ENCODE results near the gene ANKRD53.
"Not testable (repeated sequence)": the region's sequence is repeated elsewhere in the genome, so short reads cannot be mapped to it uniquely, and the experiment has no call there.

Gene ANKRD53

DNA sequence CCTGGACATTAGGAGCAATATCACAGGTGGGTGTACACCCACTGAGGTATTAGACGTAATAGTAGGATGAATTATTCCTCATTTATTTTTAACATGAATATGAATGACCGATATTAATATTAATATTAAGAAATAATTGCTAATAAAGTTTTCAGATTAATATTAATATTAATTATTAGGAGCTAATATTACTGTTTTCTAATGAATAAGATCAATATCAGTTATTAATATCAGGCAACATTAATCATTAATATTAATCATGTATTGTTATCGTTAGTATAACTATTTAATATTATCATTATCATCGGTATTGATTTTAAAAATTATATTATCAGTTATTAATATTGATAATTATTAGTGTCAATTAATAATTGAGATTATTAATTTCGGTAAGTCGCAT, 41.6 kb downstream of the ANKRD53 start:
- not testable (repeated sequence) for DNase-seq

DNA sequence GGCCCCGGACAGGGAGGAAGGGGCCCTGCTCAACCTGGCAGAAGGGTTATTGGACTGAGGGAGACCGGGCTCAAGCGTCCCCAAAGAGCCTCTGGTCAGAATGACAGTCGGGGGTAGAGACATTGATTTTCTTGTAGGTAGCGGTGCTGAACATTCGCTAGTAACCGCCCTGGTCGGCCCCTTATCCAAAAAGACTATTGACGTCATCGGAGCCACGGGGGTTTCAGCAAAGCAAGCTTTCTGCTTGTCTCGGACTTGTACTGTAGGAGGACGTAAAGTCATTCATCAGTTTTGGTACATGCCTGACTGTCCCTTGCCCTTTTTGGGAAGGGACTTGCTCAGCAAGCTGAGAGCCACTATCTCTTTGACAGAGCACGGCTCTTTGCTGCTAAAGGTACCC, 43.0 kb downstream of the ANKRD53 start:
- DNase-seq = not testable (repeated sequence)

DNA sequence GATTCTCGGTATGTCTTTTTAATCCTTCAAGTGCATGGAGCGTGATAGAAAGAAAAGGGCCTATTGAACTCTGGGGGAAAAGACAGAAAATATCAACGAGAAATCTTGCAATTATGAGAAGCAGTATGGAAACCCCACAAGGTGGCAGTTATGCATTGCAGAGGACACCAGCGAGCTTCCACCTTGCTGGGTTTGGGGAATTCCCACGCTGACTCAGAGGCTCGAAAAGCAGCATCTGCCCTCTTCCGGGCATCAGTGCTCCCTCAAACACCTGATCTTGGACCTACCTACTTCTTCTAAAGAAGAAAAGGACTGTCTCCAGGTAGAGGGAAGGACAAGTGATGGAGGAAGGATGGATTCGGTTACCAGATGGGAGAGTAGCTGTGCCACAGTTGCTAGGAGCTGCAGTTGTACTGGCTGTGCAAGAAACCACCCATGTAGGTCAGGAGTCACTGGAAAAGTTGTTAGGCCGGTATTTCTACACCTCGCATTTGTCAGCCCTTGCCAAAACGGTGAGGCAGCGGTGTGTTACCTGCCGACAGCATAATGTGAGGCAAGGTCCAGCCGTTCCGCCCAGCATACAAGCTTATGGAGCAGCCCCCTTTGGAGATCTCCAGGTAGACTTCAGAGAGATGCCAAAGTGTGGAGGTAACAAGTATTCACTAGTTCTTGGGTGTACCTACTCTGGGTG, 45.3 kb downstream of the ANKRD53 start:
- DNase-seq = not testable (repeated sequence)
